Measurements from ENCODE around the gene DYNLT2. TPM values are rescaled to one million over a fixed set of nuclear protein-coding genes. Genes with fewer than 3 reads are reported as not detected.

DYNLT2 gene
- total and polyA plus RNA-seq, 2 of the 13 experiments (the other 11 are each of a cell fraction or from before 2014, with no cell fraction given): 2.1 to 4.3 TPM

DNA sequence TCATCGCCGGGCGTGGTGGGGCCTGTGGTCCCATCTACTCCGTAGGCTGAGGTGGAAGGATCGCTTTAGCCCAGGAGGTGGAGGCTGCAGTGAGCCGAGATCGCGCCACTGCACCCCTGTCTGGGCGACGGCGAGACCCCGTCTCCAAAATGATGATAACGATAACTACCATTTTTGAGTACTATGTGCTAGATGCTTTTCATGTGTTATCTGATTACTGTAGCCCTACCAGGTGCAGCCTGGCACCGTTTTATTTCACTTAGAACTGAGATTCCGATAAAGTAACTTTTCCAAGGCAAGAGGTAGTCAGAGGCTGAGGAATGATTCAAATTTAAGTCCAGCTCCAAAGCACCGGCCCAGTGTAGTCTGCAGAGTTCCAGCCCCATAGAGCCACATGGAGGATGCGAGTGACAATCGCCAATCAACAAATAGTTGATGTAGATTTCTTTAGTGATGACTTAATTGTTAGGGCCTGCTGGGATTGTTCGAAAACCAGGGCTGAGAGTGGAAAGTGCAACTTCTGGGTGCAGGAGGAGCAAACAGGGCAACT, 777 bp upstream of the DYNLT2 start:
- FAIRE-seq: no peak
- Histone ChIP-seq H3K9me3 (ENCODE audit: low read length) (no peaks in the 10 kb centered on the region), H3K9ac (ENCODE audit: insufficient read depth, low read depth, low read length) (peak overlapping the region; percentile 95)
- no peak for TF ChIP-seq RAD51 (IDR thresholded peaks at IDR 0.05; ENCODE audit: borderline replicate concordance)
- TF ChIP-seq ZNF3 (CRISPR knock-in tag; IDR thresholded peaks at IDR 0.05): no peak
- no peak for TF ChIP-seq ZNF432 (CRISPR knock-in tag; IDR thresholded peaks at IDR 0.05; ENCODE audit: borderline replicate concordance)
- peak; percentile 58 for TF ChIP-seq ZNF781 (CRISPR knock-in tag; IDR thresholded peaks at IDR 0.05; ENCODE audit: borderline replicate concordance, not compliant biosample characterization)
- no peak for TF ChIP-seq ZNF263 (CRISPR knock-in tag; IDR thresholded peaks at IDR 0.05)
- TF ChIP-seq, protein P1, sequence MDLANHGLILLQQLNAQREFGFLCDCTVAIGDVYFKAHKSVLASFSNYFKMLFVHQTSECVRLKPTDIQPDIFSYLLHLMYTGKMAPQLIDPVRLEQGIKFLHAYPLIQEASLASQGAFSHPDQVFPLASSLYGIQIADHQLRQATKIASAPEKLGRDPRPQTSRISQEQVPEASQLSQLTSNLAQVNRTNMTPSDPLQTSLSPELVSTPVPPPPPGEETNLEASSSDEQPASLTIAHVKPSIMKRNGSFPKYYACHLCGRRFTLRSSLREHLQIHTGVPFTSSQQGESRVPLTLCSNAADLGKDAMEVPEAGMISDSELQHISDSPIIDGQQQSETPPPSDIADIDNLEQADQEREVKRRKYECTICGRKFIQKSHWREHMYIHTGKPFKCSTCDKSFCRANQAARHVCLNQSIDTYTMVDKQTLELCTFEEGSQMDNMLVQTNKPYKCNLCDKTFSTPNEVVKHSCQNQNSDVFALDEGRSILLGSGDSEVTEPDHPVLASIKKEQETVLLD (CRISPR knock-in tag; IDR thresholded peaks at IDR 0.05; ENCODE audit: low read depth): no peak
- TF ChIP-seq ZNF335 (CRISPR knock-in tag; IDR thresholded peaks at IDR 0.05): peak; percentile 52; the same call in 1 of the 2 replicates
- TF ChIP-seq CREB1 (IDR thresholded peaks at IDR 0.05): no peak
- peak; percentile 71 for TF ChIP-seq CREB1 (CRISPR knock-in tag; IDR thresholded peaks at IDR 0.05)
- 0 out of 2 replicates have a peak, but pooled peaks have one; percentile 5 for TF ChIP-seq ZNF296 (CRISPR knock-in tag; conservative IDR thresholded peaks at IDR 0.05)
- TF ChIP-seq ZNF879 (CRISPR knock-in tag; IDR thresholded peaks at IDR 0.05): no peak
- no peak for TF ChIP-seq MBD4 (IDR thresholded peaks at IDR 0.05; ENCODE audit: borderline replicate concordance, low read length)
- TF ChIP-seq, protein P2, sequence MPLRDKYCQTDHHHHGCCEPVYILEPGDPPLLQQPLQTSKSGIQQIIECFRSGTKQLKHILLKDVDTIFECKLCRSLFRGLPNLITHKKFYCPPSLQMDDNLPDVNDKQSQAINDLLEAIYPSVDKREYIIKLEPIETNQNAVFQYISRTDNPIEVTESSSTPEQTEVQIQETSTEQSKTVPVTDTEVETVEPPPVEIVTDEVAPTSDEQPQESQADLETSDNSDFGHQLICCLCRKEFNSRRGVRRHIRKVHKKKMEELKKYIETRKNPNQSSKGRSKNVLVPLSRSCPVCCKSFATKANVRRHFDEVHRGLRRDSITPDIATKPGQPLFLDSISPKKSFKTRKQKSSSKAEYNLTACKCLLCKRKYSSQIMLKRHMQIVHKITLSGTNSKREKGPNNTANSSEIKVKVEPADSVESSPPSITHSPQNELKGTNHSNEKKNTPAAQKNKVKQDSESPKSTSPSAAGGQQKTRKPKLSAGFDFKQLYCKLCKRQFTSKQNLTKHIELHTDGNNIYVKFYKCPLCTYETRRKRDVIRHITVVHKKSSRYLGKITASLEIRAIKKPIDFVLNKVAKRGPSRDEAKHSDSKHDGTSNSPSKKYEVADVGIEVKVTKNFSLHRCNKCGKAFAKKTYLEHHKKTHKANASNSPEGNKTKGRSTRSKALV (CRISPR knock-in tag; IDR thresholded peaks at IDR 0.05): no peak
- TF ChIP-seq, protein P3, sequence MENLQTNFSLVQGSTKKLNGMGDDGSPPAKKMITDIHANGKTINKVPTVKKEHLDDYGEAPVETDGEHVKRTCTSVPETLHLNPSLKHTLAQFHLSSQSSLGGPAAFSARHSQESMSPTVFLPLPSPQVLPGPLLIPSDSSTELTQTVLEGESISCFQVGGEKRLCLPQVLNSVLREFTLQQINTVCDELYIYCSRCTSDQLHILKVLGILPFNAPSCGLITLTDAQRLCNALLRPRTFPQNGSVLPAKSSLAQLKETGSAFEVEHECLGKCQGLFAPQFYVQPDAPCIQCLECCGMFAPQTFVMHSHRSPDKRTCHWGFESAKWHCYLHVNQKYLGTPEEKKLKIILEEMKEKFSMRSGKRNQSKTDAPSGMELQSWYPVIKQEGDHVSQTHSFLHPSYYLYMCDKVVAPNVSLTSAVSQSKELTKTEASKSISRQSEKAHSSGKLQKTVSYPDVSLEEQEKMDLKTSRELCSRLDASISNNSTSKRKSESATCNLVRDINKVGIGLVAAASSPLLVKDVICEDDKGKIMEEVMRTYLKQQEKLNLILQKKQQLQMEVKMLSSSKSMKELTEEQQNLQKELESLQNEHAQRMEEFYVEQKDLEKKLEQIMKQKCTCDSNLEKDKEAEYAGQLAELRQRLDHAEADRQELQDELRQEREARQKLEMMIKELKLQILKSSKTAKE (CRISPR knock-in tag; IDR thresholded peaks at IDR 0.05; ENCODE audit: borderline replicate concordance): peak; percentile 16; the same call in 1 of the 2 replicates
- TF ChIP-seq ZFYVE20 (CRISPR knock-in tag; IDR thresholded peaks at IDR 0.05; ENCODE audit: borderline replicate concordance, low read depth): no peak
- no peak for TF ChIP-seq MED1 (CRISPR knock-in tag; IDR thresholded peaks at IDR 0.05)
- TF ChIP-seq SIN3A (IDR thresholded peaks at IDR 0.05; ENCODE audit: borderline replicate concordance, low read depth, low read length): 0 out of 2 replicates have a peak, but pooled peaks have one; percentile 47
- no peak for TF ChIP-seq ZNF607 (CRISPR knock-in tag; IDR thresholded peaks at IDR 0.05; ENCODE audit: borderline replicate concordance)
- TF ChIP-seq REPIN1 (CRISPR knock-in tag; IDR thresholded peaks at IDR 0.05; ENCODE audit: borderline replicate concordance, low read depth): no peak

More for the DNA sequence above, 777 bp upstream of the DYNLT2 start:
- H3K36me3 ChIP-seq (replicated peaks in 1 of 2; ENCODE audit: control insufficient read depth in 1 of 2, insufficient read depth in 2 of 2, low read length in 2 of 2): no peaks in the 10 kb centered on the region
- H3K4me1 ChIP-seq (ENCODE audit: insufficient read depth, low read length): peaks cover 41% of the 10 kb centered on the region
- intact Hi-C loops (cut with micrococcal nuclease; ENCODE audit: unreplicated experiment): no loop called here
- peak overlapping the region; percentile 90 for H3K4me2 ChIP-seq (ENCODE audit: low read depth, low read length)
- peak overlapping the region; percentile 71 to 90 (median 88) for H3K4me3 ChIP-seq (replicated peaks in 1 of 3; ENCODE audit: insufficient read depth in 1 of 3, low read depth in 2 of 3, low read length in 3 of 3)
- in situ Hi-C loops (cut with HindIII; ENCODE audit: extremely low pct_ligation_motif_present, low pct_unique_long_range_greater_than_20kb): loop anchor here (5.0 kb wide), 1 partner anchor 800 kb away; the partner anchor contains the start of genes PSMB1 and TBP
- BruUV-seq (replicated peaks): no TSS peak
- peak overlapping the region; percentile 20 for H2AFZ ChIP-seq (ENCODE audit: low read length)
- no peaks in the 10 kb centered on the region for H4K20me1 ChIP-seq (ENCODE audit: insufficient read depth, low read length)
- ChIA-PET POLR2A (interaction anchor here (0.8 to 4.9 kb wide), 26 partner anchors 8 to 801 kb away, joined by 3 to 92 read pairs (median 6); partner anchors contain the start of genes C6orf120, PHF10, PSMB1 and TBP), CTCF (ENCODE audit: low intra/inter-chr PET ratio, low total read pairs) (no interaction called here)
- H3K27me3 ChIP-seq (ENCODE audit: control insufficient read depth in 1 of 2, insufficient read depth in 2 of 2, low read length in 2 of 2): no peaks in the 10 kb centered on the region; a peak in 1 of 5 replicates
- DNase-seq (ENCODE audit: low spot score) (peak; percentile 44), ATAC-seq (peak; percentile 40)
- peaks cover 19% of the 10 kb centered on the region for H3K79me2 ChIP-seq (ENCODE audit: insufficient read depth, low read length)
- H3K27ac ChIP-seq (ENCODE audit: extremely low read length, insufficient read depth, low read length): peak overlapping the region; percentile 96
- WGBS (ENCODE audit: low lambda C conversion rate): 0% methylated on average over 16 of the region's 19 CpGs

Measured in HepG2 (cell line).